Astrocyte (in vitro differentiated cells and primary cell): ENCODE data around the gene HAPLN1. TPM values are rescaled to one million over a fixed set of nuclear protein-coding genes. Genes with fewer than 3 reads are reported as not detected.

Experiments used
- DNase-seq: peaks from one replicate; pipeline ENCODE4 v3.0.0-alpha.2; 2010; ENCODE audit warnings: low read depth
- FAIRE-seq: peaks from 2 replicates; lab custom pipeline; 2011; peaks lifted over from hg19 to GRCh38; lab: Jason Lieb, UNC
- H2AFZ ChIP-seq: 2 replicates; pipeline ENCODE4 v1.6.0; 2012; ENCODE audit warnings: low read depth, low read length, inconsistent platforms
- H3K27ac ChIP-seq: 2 replicates; pipeline ENCODE4 v1.5.1; 2011; ENCODE audit warnings: low read depth, low read length, inconsistent platforms
- H3K27me3 ChIP-seq: 2 replicates; pipeline ENCODE4 v1.6.0; 2011; ENCODE audit warnings: low read length, inconsistent platforms; ENCODE audit not compliant: insufficient read depth
- H3K36me3 ChIP-seq: 2 replicates; pipeline ENCODE4 v1.5.1; 2011; ENCODE audit warnings: low read length, inconsistent platforms; ENCODE audit not compliant: insufficient read depth
- H3K4me1 ChIP-seq: 2 replicates; pipeline ENCODE4 v1.5.1; 2011; ENCODE audit warnings: low read length, inconsistent platforms; ENCODE audit not compliant: insufficient read depth
- H3K4me2 ChIP-seq: 2 replicates; pipeline ENCODE4 v1.6.0; 2012; ENCODE audit warnings: low read length, inconsistent platforms
- H3K4me3 ChIP-seq: 2 replicates; pipeline ENCODE4 v1.5.1; 2011; ENCODE audit warnings: low read depth, mild to moderate bottlenecking, low read length, inconsistent platforms; ENCODE audit not compliant: insufficient read depth
- H3K79me2 ChIP-seq: 2 replicates; pipeline ENCODE4 v1.6.0; 2012; ENCODE audit warnings: mild to moderate bottlenecking, low read length, inconsistent platforms; ENCODE audit not compliant: insufficient read depth
- H3K9ac ChIP-seq: 2 replicates; pipeline ENCODE4 v1.6.0; 2012; ENCODE audit warnings: mild to moderate bottlenecking, low read length, inconsistent platforms
- H3K9me3 ChIP-seq: 2 replicates; pipeline ENCODE4 v1.5.1; 2012; ENCODE audit warnings: low read depth, mild to moderate bottlenecking, low read length, inconsistent platforms; ENCODE audit not compliant: insufficient read depth
- H4K20me1 ChIP-seq: 2 replicates; pipeline ENCODE4 v1.6.0; 2012; ENCODE audit warnings: low read length, inconsistent platforms; ENCODE audit not compliant: insufficient read depth
- H3K27ac Mint-ChIP-seq: one replicate; pipeline ENCODE4 v1.8.0; 2021; ENCODE audit warnings: mild to moderate bottlenecking, mixed read lengths; ENCODE audit not compliant: unreplicated experiment
- H3K27me3 Mint-ChIP-seq: one replicate; pipeline ENCODE4 v1.8.0; 2021; ENCODE audit warnings: low read depth, mixed read lengths; ENCODE audit not compliant: unreplicated experiment
- H3K36me3 Mint-ChIP-seq: one replicate; pipeline ENCODE4 v1.8.0; 2021; ENCODE audit warnings: low read depth, mixed read lengths; ENCODE audit not compliant: unreplicated experiment
- H3K4me1 Mint-ChIP-seq: one replicate; pipeline ENCODE4 v1.8.0; 2021; ENCODE audit warnings: low read depth, mixed read lengths; ENCODE audit not compliant: unreplicated experiment
- H3K4me3 Mint-ChIP-seq: one replicate; pipeline ENCODE4 v1.8.0; 2021; ENCODE audit warnings: mild to moderate bottlenecking, moderate library complexity, mixed read lengths; ENCODE audit not compliant: unreplicated experiment
- H3K9me3 Mint-ChIP-seq: one replicate; pipeline ENCODE4 v1.8.0; 2021; ENCODE audit warnings: mild to moderate bottlenecking, mixed read lengths; ENCODE audit not compliant: unreplicated experiment
- CTCF ChIP-seq: IDR thresholded peaks from 2 replicates; pipeline ENCODE4 v1.5.1; 2011; ENCODE audit warnings: low read depth, mild to moderate bottlenecking, inconsistent platforms, low read length, moderate library complexity; ENCODE audit not compliant: insufficient read depth
- EZH2 ChIP-seq: IDR thresholded peaks from 2 replicates; pipeline ENCODE4 v1.6.1; 2012; ENCODE audit warnings: mild to moderate bottlenecking, low read length, inconsistent platforms; ENCODE audit not compliant: insufficient read depth
- total RNA-seq: library from RNA; stranded (reverse); gene quantifications from 2 replicates; pipeline ENCODE4 v1.2.1, GENCODE V29; 2021

The HAPLN1 gene
- total RNA-seq, 1 donor from 2014 or later: 71.9 TPM

- DNase-seq (peak; percentile 62), FAIRE-seq (no peak)
- Mint-ChIP-seq H3K27me3 (no peaks in the 10 kb centered on the region), H3K27ac (peak overlapping the region; percentile 41), H3K9me3 (no peaks in the 10 kb centered on the region), H3K4me1 (peaks cover 47% of the 10 kb centered on the region), H3K36me3 (no peaks in the 10 kb centered on the region), H3K4me3 (peak overlapping the region; percentile 84)
- Histone ChIP-seq H3K27me3 (no peaks in the 10 kb centered on the region), H3K36me3 (no peaks in the 10 kb centered on the region), H3K9ac (peak overlapping the region; percentile 81), H3K79me2 (no peaks in the 10 kb centered on the region), H4K20me1 (no peaks in the 10 kb centered on the region), H3K4me1 (peaks cover 24% of the 10 kb centered on the region), H3K9me3 (no peaks in the 10 kb centered on the region), H3K4me3 (peak overlapping the region; percentile 71), H3K4me2 (peak overlapping the region; percentile 92), H2AFZ (peak overlapping the region; percentile 92), H3K27ac (peak overlapping the region; percentile 72)
- TF ChIP-seq CTCF (peak; percentile 38), EZH2 (no peak)
These were observed 1.6 kb upstream of the HAPLN1 start for GRCh38 chr5:83721953-83722901.

- DNase-seq (no peak), FAIRE-seq (no peak)
- H2AFZ ChIP-seq: no peak overlapping the region
- no peaks in the 10 kb centered on the region for H3K27me3 ChIP-seq
- H3K36me3 ChIP-seq: no peaks in the 10 kb centered on the region
- Mint-ChIP-seq H3K4me3 (peak overlapping the region; percentile 77), H3K36me3 (no peaks in the 10 kb centered on the region), H3K27me3 (no peaks in the 10 kb centered on the region), H3K4me1 (peaks cover 26% of the 10 kb centered on the region), H3K27ac (peak overlapping the region; percentile 21), H3K9me3 (no peaks in the 10 kb centered on the region)
- TF ChIP-seq CTCF (no peak), EZH2 (no peak)
- H3K9ac ChIP-seq: peak overlapping the region; percentile 26
- peak overlapping the region; percentile 16 for H3K4me2 ChIP-seq
- H4K20me1 ChIP-seq: no peaks in the 10 kb centered on the region
- H3K79me2 ChIP-seq: no peaks in the 10 kb centered on the region
- H3K9me3 ChIP-seq: no peaks in the 10 kb centered on the region
- H3K4me3 ChIP-seq: no peak overlapping the region
- H3K4me1 ChIP-seq: peaks cover 18% of the 10 kb centered on the region
- H3K27ac ChIP-seq: no peak overlapping the region
These were observed 1.6 kb downstream of the HAPLN1 start for GRCh38 chr5:83718936-83719495.
